Uterus (tissue), 2 donors: ENCODE results near the gene NBPF1.
"Not testable (repeated sequence)": the region's sequence is repeated elsewhere in the genome, so short reads cannot be mapped to it uniquely, and the experiment has no call there.

Source experiments
- POLR2A ChIP-seq, 2 donors: fragments of 450-650 bp; IDR thresholded peaks; one replicate each; pipeline ENCODE4 v1.6.1; 2016; ENCODE audit warnings: antibody characterized with exemption in 2 of 2, mild to moderate bottlenecking in 1 of 2, moderate library complexity in 1 of 2
- TF ChIP-seq, protein P1 (sequence below), 4 experiments: fragments of 200-600 bp in 2 of 4; fragments of 450-650 bp in 2 of 4; sonication (generic) in 2 of 4; IDR thresholded peaks; one replicate each; pipeline ENCODE4 v1.5.1; 2016 to 2019; ENCODE audit warnings: antibody characterized with exemption in 4 of 4, mild to moderate bottlenecking in 2 of 4, moderate library complexity in 1 of 4

- TF ChIP-seq, protein P1, sequence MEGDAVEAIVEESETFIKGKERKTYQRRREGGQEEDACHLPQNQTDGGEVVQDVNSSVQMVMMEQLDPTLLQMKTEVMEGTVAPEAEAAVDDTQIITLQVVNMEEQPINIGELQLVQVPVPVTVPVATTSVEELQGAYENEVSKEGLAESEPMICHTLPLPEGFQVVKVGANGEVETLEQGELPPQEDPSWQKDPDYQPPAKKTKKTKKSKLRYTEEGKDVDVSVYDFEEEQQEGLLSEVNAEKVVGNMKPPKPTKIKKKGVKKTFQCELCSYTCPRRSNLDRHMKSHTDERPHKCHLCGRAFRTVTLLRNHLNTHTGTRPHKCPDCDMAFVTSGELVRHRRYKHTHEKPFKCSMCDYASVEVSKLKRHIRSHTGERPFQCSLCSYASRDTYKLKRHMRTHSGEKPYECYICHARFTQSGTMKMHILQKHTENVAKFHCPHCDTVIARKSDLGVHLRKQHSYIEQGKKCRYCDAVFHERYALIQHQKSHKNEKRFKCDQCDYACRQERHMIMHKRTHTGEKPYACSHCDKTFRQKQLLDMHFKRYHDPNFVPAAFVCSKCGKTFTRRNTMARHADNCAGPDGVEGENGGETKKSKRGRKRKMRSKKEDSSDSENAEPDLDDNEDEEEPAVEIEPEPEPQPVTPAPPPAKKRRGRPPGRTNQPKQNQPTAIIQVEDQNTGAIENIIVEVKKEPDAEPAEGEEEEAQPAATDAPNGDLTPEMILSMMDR (IDR thresholded peaks at IDR 0.05), result not testable (repeated sequence)
- TF ChIP-seq POLR2A (IDR thresholded peaks at IDR 0.05), result not testable (repeated sequence)
These were observed 25.7 kb downstream of the NBPF1 start for GRCh38 chr1:16587639-16588038.
